GM12878 (cell line): ENCODE measurements around the gene PPP2R5D. TPM values are rescaled to one million over a fixed set of nuclear protein-coding genes. Genes with fewer than 3 reads are reported as not detected.

Experiments used
- ATAC-seq: fragments of 200-7000 bp; cut with Tn5 transposase; 3 replicates; pipeline ENCODE4 v1.9.1; 2020; ENCODE audit warnings: mild to moderate bottlenecking, moderate library complexity
- BruUV-seq: library from RNA; stranded (reverse); fragments of 400-500 nt; replicated peaks from 2 replicates; lab custom pipeline; 2021; lab: Mats Ljungman, UMichigan
- CTCF ChIA-PET: fragments of 300-600 bp; sonication (Branson Sonifier 250); formaldehyde crosslinking; extraction: SDS; loops from one replicate; lab custom pipeline; 2021; ENCODE audit warnings: inconsistent platforms; lab: Yijun Ruan, JAX
- POLR2A ChIA-PET: fragments of 350-600 bp; formaldehyde crosslinking; extraction: SDS; loops from one replicate; lab custom pipeline; 2021; ENCODE audit warnings: inconsistent platforms; lab: Charles Lee
- RAD21 ChIA-PET: fragments of 300-600 bp; sonication (Branson Sonifier 250); formaldehyde crosslinking; loops from one replicate; lab custom pipeline; 2023; ENCODE audit warnings: antibody characterized with exemption; ENCODE audit not compliant: unreplicated experiment; lab: Charles Lee
- SMC1A ChIA-PET: fragments of 300-600 bp; sonication (Branson Sonifier 250); formaldehyde crosslinking; loops from one replicate; lab custom pipeline; 2023; ENCODE audit not compliant: unreplicated experiment, uncharacterized antibody; lab: Charles Lee
- DNase-seq: peaks from one replicate; pipeline ENCODE4 v3.0.0-alpha.2; 2011; ENCODE audit warnings: low read depth, low spot score
- FAIRE-seq: peaks from 3 replicates; lab custom pipeline; 2011; peaks lifted over from hg19 to GRCh38; lab: Jason Lieb, UNC
- H2AFZ ChIP-seq: 2 replicates; pipeline ENCODE4 v1.6.0; 2011; ENCODE audit warnings: low read depth, low read length, control low read depth; ENCODE audit not compliant: control insufficient read depth
- H3K27ac ChIP-seq: 2 replicates; pipeline ENCODE4 v1.5.1; 2011; ENCODE audit warnings: control low read depth; ENCODE audit not compliant: control insufficient read depth, insufficient read depth
- H3K27me3 ChIP-seq, 2 experiments: replicated peaks in 1 of 2; 2 replicates each; pipeline versions ENCODE4 v1.6.0 to v1.6.1; 2011; ENCODE audit warnings: low read length in 1 of 2; ENCODE audit not compliant: control insufficient read depth in 2 of 2, insufficient read depth in 2 of 2
- H3K36me3 ChIP-seq, 2 experiments: 2 replicates each; pipeline ENCODE4 v1.5.1; 2011; ENCODE audit warnings: low read length in 1 of 2; ENCODE audit not compliant: control insufficient read depth in 2 of 2, insufficient read depth in 2 of 2
- H3K4me1 ChIP-seq: 2 replicates; pipeline ENCODE4 v1.6.1; 2011; ENCODE audit warnings: mild to moderate bottlenecking, low read length, moderate library complexity, mixed read lengths; ENCODE audit not compliant: control insufficient read depth, insufficient read depth
- H3K4me2 ChIP-seq: 2 replicates; pipeline ENCODE4 v1.6.0; 2011; ENCODE audit warnings: control low read depth; ENCODE audit not compliant: control insufficient read depth, insufficient read depth
- H3K4me3 ChIP-seq: fragments of 200-600 bp; sonication (generic); 2 replicates; pipeline ENCODE4 v1.5.1; 2016
- H3K79me2 ChIP-seq: 2 replicates; pipeline ENCODE4 v1.6.0; 2011; ENCODE audit warnings: low read length; ENCODE audit not compliant: control insufficient read depth, insufficient read depth
- H3K9ac ChIP-seq: 2 replicates; pipeline ENCODE4 v1.8.0; 2011; ENCODE audit warnings: low read length, control low read depth, mixed read lengths; ENCODE audit not compliant: control insufficient read depth, insufficient read depth
- H3K9me3 ChIP-seq: replicated peaks from 3 replicates; pipeline ENCODE4 v1.5.1; 2011; ENCODE audit warnings: mild to moderate bottlenecking, low read length; ENCODE audit not compliant: control insufficient read depth, insufficient read depth
- H4K20me1 ChIP-seq: 2 replicates; pipeline ENCODE4 v1.6.0; 2011; ENCODE audit not compliant: control insufficient read depth, insufficient read depth
- BACH1 ChIP-seq: fragments of 450-650 bp; IDR thresholded peaks from 2 replicates; pipeline ENCODE4 v1.6.1; 2017; ENCODE audit warnings: mild to moderate bottlenecking, borderline replicate concordance
- BCL11A ChIP-seq: IDR thresholded peaks from 2 replicates; pipeline ENCODE4 v1.6.1; 2011; ENCODE audit warnings: low read depth, low read length
- ESRRA ChIP-seq: IDR thresholded peaks from 2 replicates; pipeline ENCODE4 v1.6.1; 2012; ENCODE audit warnings: mild to moderate bottlenecking, low read length, improper control_type of control experiment
- EZH2 ChIP-seq: IDR thresholded peaks from 2 replicates; pipeline ENCODE4 v1.6.1; 2012; ENCODE audit warnings: low read depth, mild to moderate bottlenecking, control low read depth, inconsistent platforms, low read length, borderline replicate concordance; ENCODE audit not compliant: control insufficient read depth
- FOXM1 ChIP-seq: IDR thresholded peaks from 2 replicates; pipeline ENCODE4 v1.6.1; 2012; ENCODE audit warnings: low read depth, mild to moderate bottlenecking, inconsistent platforms, low read length, moderate library complexity
- HDAC6 ChIP-seq: fragments of 200-600 bp; sonication (generic); IDR thresholded peaks from one replicate; pipeline ENCODE4 v1.8.0; 2017; ENCODE audit warnings: antibody characterized with exemption; ENCODE audit not compliant: unreplicated experiment
- NRF1 ChIP-seq: conservative IDR thresholded peaks from 2 replicates; pipeline ENCODE4 v1.6.1; 2011; ENCODE audit warnings: mild to moderate bottlenecking, low read depth, low read length, improper control_type of control experiment
- RCOR1 ChIP-seq: conservative IDR thresholded peaks from 2 replicates; pipeline ENCODE4 v1.6.1; 2012; ENCODE audit warnings: low read depth, low read length, improper control_type of control experiment
- RELA ChIP-seq: fragments of 450-650 bp; IDR thresholded peaks from 2 replicates; pipeline ENCODE4 v1.8.0; 2014; ENCODE audit warnings: borderline replicate concordance; ENCODE audit not compliant: partially characterized antibody
- SMAD5 ChIP-seq: IDR thresholded peaks from 2 replicates; pipeline ENCODE4 v1.6.1; 2016; ENCODE audit warnings: antibody characterized with exemption, low read depth
- TBL1XR1 ChIP-seq: IDR thresholded peaks from 2 replicates; pipeline ENCODE4 v1.6.1; 2012; ENCODE audit warnings: low read depth, low read length, improper control_type of control experiment
- YBX1 ChIP-seq: fragments of 450-650 bp; IDR thresholded peaks from 2 replicates; pipeline ENCODE4 v1.6.1; 2016; ENCODE audit warnings: antibody characterized with exemption
- WGBS: methylation state at CpG from one replicate; pipeline ENCODE4 v1.1.6; 2016; ENCODE audit warnings: low lambda C conversion rate; ENCODE audit not compliant: insufficient replicate concordance, insufficient coverage; ENCODE audit errors: missing lambda C conversion rate; 5-methylcytosine and 5-hydroxymethylcytosine counted together
- in situ Hi-C: fragments of 300-500 bp; cut with MboI; formaldehyde crosslinking; loops from 9 replicates; pipeline ENCODE4 v1.14.3; 2018; ENCODE audit warnings: mixed read lengths
- intact Hi-C: fragments of 100-400 bp; cut with micrococcal nuclease; formaldehyde crosslinking; loops from one replicate; pipeline ENCODE4 v1.14.2; 2022; ENCODE audit not compliant: unreplicated experiment
- polyA plus RNA-seq, 11 experiments: library from polyadenylated mRNA; depleted of rRNA in 4 of 11; unstranded in 6 of 11; stranded (reverse) in 5 of 11; fragments of >200 nt; fragmentation: Nextera tagmentation in 4 of 11; fragmentation: Illumina TruSeq in 1 of 11; extraction: Ambion mirVana in 4 of 11; extraction: Trizol in 1 of 11; gene quantifications; 1 replicate in 1 of 11; 2 replicates in 10 of 11; pipeline versions ENCODE4 v1.2.1 to v1.2.3, GENCODE V29; 2011 to 2016; ENCODE audit warnings: inconsistent platforms in 2 of 11, missing spikeins in 2 of 11, low read depth in 1 of 11
- total RNA-seq, 4 experiments: library from RNA; depleted of rRNA in 3 of 4; stranded (reverse); fragments of >200 nt in 3 of 4; fragmentation: Illumina TruSeq in 1 of 4; extraction: Trizol in 1 of 4; gene quantifications; 2 replicates each; pipeline versions ENCODE4 v1.2.1 to v1.2.3, GENCODE V29; 2013 to 2021
- TF ChIP-seq, protein P1 (sequence below): fragments of 450-650 bp; IDR thresholded peaks from 2 replicates; pipeline ENCODE4 v1.6.1; 2016; ENCODE audit warnings: mild to moderate bottlenecking
- TF ChIP-seq, protein P2 (sequence below): fragments of 450-650 bp; IDR thresholded peaks from 2 replicates; pipeline ENCODE4 v1.6.1; 2017; ENCODE audit warnings: mild to moderate bottlenecking, moderate library complexity
- TF ChIP-seq, protein P3 (sequence below): fragments of 450-650 bp; IDR thresholded peaks from 2 replicates; pipeline ENCODE4 v1.6.1; 2016; ENCODE audit warnings: mild to moderate bottlenecking
- TF ChIP-seq, protein P4 (sequence below): IDR thresholded peaks from 2 replicates; pipeline ENCODE4 v1.6.1; 2011; ENCODE audit warnings: borderline replicate concordance, low read depth, mild to moderate bottlenecking, moderate library complexity, mixed read lengths, low read length; ENCODE audit not compliant: insufficient read depth; ENCODE audit errors: extremely low read length

The PPP2R5D gene
- total and polyA plus RNA-seq, 10 of the 15 experiments (the other 5 are each of a cell fraction or from before 2014, with no cell fraction given) = 1.5 to 59.0 (median 32.0) TPM

DNA sequence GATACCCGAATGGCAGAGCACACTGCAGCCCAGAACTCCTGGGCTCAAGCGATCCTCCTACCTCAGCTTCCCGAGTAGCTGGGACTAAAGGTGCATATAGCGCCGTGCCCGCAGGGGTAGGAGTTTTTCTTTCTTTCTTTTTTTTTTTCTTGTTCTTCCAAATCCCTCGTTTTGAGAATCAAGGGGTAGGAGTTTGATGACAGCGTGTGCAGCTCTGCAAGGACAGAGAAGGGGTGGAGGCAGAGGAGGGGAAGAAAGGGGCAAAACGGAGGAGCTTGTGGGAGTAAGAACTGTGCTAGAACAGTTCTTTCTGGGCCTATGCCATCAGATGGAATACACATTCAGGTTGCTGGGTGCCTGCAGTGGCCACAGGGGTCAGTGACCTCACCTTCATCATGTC is 52.3 kb downstream of the PPP2R5D start:
- WGBS = 86% methylated on average over 9 of the region's 9 CpGs
- Histone ChIP-seq H3K4me1 (no peaks in the 10 kb centered on the region), H3K27me3 (no peaks in the 10 kb centered on the region), H3K36me3 (peaks cover 11 to 12% of the 10 kb centered on the region in 2 experiments), H2AFZ (no peak overlapping the region), H3K9ac (no peak overlapping the region), H3K79me2 (no peaks in the 10 kb centered on the region), H4K20me1 (no peaks in the 10 kb centered on the region), H3K27ac (no peak overlapping the region), H3K4me3 (no peak overlapping the region), H3K4me2 (no peak overlapping the region), H3K9me3 (no peaks in the 10 kb centered on the region)
- no TSS peak for BruUV-seq
- no peak for FAIRE-seq
- ChIA-PET SMC1A (no interaction called here), POLR2A (interaction anchor here (0.7 to 0.9 kb wide), 2 partner anchors 18 to 102 kb away, joined by 3 to 4 read pairs; partner anchors contain the start of gene CUL7), CTCF (interaction anchor here (0.6 kb wide), 1 partner anchor 18 kb away, joined by 4 read pairs; no protein-coding TSS in a partner anchor), RAD21 (no interaction called here)
- intact Hi-C loops (no loop called here), in situ Hi-C loops (no loop called here)
- ATAC-seq = no peak
- DNase-seq = no peak
- TF ChIP-seq TBL1XR1 = no peak
- TF ChIP-seq NRF1 = no peak
- TF ChIP-seq, protein P1, sequence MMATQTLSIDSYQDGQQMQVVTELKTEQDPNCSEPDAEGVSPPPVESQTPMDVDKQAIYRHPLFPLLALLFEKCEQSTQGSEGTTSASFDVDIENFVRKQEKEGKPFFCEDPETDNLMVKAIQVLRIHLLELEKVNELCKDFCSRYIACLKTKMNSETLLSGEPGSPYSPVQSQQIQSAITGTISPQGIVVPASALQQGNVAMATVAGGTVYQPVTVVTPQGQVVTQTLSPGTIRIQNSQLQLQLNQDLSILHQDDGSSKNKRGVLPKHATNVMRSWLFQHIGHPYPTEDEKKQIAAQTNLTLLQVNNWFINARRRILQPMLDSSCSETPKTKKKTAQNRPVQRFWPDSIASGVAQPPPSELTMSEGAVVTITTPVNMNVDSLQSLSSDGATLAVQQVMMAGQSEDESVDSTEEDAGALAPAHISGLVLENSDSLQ = no peak
- TF ChIP-seq, protein P2, sequence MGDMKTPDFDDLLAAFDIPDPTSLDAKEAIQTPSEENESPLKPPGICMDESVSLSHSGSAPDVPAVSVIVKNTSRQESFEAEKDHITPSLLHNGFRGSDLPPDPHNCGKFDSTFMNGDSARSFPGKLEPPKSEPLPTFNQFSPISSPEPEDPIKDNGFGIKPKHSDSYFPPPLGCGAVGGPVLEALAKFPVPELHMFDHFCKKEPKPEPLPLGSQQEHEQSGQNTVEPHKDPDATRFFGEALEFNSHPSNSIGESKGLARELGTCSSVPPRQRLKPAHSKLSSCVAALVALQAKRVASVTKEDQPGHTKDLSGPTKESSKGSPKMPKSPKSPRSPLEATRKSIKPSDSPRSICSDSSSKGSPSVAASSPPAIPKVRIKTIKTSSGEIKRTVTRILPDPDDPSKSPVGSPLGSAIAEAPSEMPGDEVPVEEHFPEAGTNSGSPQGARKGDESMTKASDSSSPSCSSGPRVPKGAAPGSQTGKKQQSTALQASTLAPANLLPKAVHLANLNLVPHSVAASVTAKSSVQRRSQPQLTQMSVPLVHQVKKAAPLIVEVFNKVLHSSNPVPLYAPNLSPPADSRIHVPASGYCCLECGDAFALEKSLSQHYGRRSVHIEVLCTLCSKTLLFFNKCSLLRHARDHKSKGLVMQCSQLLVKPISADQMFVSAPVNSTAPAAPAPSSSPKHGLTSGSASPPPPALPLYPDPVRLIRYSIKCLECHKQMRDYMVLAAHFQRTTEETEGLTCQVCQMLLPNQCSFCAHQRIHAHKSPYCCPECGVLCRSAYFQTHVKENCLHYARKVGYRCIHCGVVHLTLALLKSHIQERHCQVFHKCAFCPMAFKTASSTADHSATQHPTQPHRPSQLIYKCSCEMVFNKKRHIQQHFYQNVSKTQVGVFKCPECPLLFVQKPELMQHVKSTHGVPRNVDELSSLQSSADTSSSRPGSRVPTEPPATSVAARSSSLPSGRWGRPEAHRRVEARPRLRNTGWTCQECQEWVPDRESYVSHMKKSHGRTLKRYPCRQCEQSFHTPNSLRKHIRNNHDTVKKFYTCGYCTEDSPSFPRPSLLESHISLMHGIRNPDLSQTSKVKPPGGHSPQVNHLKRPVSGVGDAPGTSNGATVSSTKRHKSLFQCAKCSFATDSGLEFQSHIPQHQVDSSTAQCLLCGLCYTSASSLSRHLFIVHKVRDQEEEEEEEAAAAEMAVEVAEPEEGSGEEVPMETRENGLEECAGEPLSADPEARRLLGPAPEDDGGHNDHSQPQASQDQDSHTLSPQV = no peak
- TF ChIP-seq, protein P3, sequence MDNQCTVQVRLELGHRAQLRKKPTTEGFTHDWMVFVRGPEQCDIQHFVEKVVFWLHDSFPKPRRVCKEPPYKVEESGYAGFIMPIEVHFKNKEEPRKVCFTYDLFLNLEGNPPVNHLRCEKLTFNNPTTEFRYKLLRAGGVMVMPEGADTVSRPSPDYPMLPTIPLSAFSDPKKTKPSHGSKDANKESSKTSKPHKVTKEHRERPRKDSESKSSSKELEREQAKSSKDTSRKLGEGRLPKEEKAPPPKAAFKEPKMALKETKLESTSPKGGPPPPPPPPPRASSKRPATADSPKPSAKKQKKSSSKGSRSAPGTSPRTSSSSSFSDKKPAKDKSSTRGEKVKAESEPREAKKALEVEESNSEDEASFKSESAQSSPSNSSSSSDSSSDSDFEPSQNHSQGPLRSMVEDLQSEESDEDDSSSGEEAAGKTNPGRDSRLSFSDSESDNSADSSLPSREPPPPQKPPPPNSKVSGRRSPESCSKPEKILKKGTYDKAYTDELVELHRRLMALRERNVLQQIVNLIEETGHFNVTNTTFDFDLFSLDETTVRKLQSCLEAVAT = no peak
- TF ChIP-seq FOXM1 = no peak
- TF ChIP-seq, protein P4, sequence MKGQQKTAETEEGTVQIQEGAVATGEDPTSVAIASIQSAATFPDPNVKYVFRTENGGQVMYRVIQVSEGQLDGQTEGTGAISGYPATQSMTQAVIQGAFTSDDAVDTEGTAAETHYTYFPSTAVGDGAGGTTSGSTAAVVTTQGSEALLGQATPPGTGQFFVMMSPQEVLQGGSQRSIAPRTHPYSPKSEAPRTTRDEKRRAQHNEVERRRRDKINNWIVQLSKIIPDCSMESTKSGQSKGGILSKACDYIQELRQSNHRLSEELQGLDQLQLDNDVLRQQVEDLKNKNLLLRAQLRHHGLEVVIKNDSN = no peak
- no peak for TF ChIP-seq BCL11A
- no peak for TF ChIP-seq YBX1
- no peak for TF ChIP-seq ESRRA
- TF ChIP-seq EZH2 = no peak
- no peak for TF ChIP-seq RCOR1
- no peak for TF ChIP-seq HDAC6
- no peak for TF ChIP-seq BACH1
- no peak for TF ChIP-seq SMAD5
- TF ChIP-seq RELA = no peak
